ENCODE results near the gene NEU3. TPM values are rescaled to one million over a fixed set of nuclear protein-coding genes. Genes with fewer than 3 reads are reported as not detected.

NEU3 gene
- total and polyA plus RNA-seq, 4 donors = 2.7 to 9.5 (median 5.3) TPM

DNA sequence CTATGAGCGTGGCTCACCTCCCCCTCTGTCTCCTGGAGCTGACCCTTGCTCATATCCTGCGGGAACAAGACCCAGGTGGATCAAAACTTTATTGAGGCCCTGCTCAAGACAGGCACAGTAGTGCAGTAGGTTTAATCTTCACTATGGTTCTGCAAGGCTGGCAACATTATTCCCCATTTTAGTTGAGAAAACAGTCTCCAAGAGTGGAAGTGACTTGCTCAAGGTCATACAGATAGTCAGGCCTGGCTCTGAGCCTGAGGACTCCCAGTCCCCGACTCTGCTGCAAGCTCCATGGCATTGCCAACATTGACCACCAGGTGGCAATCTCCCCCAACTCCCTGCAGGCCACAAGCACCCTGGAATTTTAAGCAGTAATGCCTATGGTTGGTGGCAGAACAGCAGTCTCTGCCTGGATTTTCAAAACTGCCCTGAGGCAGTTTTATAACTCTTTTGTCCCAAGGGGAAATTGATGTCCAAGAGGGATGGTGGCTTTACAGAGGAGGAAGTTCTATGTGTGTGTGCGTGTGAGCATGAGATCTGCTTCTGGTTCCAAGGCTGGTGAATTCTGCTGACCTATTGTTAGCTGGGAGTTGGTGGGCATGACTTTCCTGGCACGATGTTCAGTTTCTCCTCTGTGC lies 34.1 kb downstream of the NEU3 start (continued):
- TF ChIP-seq MAX (IDR thresholded peaks at IDR 0.05) (no peak), JUND (IDR thresholded peaks at IDR 0.05) (no peak)

DNA sequence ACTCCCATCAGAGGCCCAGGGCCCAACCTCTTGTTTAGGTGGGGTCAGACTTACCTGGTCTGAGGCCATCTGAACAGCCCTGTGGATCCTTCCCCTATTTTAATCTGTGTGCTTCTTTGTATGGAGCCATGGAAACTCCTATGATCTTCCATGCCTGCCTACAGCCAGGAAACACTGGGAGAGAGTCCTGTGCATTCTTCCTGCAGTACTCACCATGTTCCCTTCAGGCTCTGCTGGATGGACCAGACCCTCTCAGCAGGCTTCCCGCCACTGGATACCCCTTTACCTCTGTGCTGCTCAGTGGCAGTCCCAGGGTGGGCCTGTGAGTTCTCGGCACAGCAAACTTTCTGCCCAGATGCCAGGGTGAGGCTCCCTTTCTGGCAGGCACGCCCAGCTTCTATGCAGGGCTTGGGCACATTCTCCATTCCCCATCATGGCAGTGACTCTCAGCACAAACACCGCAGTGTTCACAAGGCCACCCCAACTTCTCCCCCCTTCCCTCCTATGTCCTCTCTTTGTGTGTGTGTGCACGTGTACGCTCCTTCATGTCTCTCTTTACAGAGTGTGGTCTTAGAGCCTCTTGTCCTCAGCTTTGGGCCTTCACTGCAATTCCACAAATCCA lies 34.8 kb downstream of the NEU3 start:
- Histone ChIP-seq H3K27ac (ENCODE audit: low read depth in 1 of 2, low read length in 2 of 2) (no peak overlapping the region), H3K9me3 (ENCODE audit: control insufficient read depth in 4 of 4, low read length in 3 of 4) (no peaks in the 10 kb centered on the region), H3K27me3 (ENCODE audit: control insufficient read depth in 4 of 4, insufficient read depth in 4 of 4, low read length in 3 of 4) (no peaks in the 10 kb centered on the region), H3K4me3 (ENCODE audit: low read depth in 1 of 3, low read length in 3 of 3) (no peak overlapping the region), H3K9ac (ENCODE audit: low read depth in 1 of 2, low read length in 2 of 2) (no peak overlapping the region), H3K36me3 (ENCODE audit: control insufficient read depth in 4 of 4, insufficient read depth in 3 of 4, low read depth in 1 of 4, low read length in 3 of 4) (no peaks in the 10 kb centered on the region), H3K4me1 (ENCODE audit: control insufficient read depth in 4 of 4, insufficient read depth in 4 of 4, low read length in 3 of 4) (no peaks in the 10 kb centered on the region)
- DNase-seq (ENCODE audit: low spot score) = no peak
- TF ChIP-seq GABPA (IDR thresholded peaks at IDR 0.05 in 1 of 2, conservative IDR thresholded peaks at IDR 0.05 in 1 of 2) (no peak), HNF4A (conservative IDR thresholded peaks at IDR 0.05) (no peak), RXRA (IDR thresholded peaks at IDR 0.05) (no peak), NR2F2 (IDR thresholded peaks at IDR 0.05) (no peak), SP1 (IDR thresholded peaks at IDR 0.05) (no peak), FOXA2 (IDR thresholded peaks at IDR 0.05) (no peak), TAF1 (conservative IDR thresholded peaks at IDR 0.05) (no peak), RAD21 (IDR thresholded peaks at IDR 0.05) (no peak), JUND (IDR thresholded peaks at IDR 0.05) (no peak), MAX (IDR thresholded peaks at IDR 0.05) (no peak), FOXA1 (IDR thresholded peaks at IDR 0.05) (no peak), HNF4G (IDR thresholded peaks at IDR 0.05) (no peak), EGR1 (IDR thresholded peaks at IDR 0.05; ENCODE audit: low read depth in 2 of 2) (no peak), YY1 (IDR thresholded peaks at IDR 0.05) (no peak), REST (IDR thresholded peaks at IDR 0.05) (no peak), ZBTB33 (IDR thresholded peaks at IDR 0.05) (no peak)
- TF ChIP-seq, protein P1, sequence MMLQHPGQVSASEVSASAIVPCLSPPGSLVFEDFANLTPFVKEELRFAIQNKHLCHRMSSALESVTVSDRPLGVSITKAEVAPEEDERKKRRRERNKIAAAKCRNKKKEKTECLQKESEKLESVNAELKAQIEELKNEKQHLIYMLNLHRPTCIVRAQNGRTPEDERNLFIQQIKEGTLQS (IDR thresholded peaks at IDR 0.05) = no peak
- TF ChIP-seq, protein P2, sequence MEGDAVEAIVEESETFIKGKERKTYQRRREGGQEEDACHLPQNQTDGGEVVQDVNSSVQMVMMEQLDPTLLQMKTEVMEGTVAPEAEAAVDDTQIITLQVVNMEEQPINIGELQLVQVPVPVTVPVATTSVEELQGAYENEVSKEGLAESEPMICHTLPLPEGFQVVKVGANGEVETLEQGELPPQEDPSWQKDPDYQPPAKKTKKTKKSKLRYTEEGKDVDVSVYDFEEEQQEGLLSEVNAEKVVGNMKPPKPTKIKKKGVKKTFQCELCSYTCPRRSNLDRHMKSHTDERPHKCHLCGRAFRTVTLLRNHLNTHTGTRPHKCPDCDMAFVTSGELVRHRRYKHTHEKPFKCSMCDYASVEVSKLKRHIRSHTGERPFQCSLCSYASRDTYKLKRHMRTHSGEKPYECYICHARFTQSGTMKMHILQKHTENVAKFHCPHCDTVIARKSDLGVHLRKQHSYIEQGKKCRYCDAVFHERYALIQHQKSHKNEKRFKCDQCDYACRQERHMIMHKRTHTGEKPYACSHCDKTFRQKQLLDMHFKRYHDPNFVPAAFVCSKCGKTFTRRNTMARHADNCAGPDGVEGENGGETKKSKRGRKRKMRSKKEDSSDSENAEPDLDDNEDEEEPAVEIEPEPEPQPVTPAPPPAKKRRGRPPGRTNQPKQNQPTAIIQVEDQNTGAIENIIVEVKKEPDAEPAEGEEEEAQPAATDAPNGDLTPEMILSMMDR (IDR thresholded peaks at IDR 0.05; ENCODE audit: low read depth, low read length, missing input control) = no peak
- whole genome bisulfite sequencing = 96% methylated on average over 6 of the region's 6 CpGs
